NCI-H1417 treated with DMSO at 0.1 percent for 48 hours (cell line): ENCODE measurements around the gene WDR74.
A peak's percentile ranks its signal among the peaks of the same experiment; 100 is the strongest.

ENCODE experiments used
- DNase-seq: peaks from one replicate; lab custom pipeline; 2025; lab: John Stamatoyannopoulos, UW

WDR74 gene

DNA sequence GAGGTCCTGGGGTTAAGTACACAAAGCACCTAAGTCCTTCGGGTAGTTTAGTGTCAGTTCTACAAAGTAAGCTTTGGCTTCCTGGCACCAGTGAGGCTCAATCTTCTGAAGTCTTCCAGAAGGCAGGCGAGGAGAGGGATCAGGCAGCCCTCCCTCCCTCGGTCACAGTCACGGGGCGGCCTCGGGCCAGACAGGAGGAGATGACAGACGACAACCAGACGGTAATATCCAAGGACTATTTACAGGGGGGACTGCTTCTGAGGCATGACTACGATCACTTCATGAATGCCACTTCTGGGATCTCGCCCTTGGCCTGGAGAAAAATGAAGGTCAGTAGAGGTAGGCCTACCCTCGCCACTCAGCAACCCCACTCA is 47.2 kb downstream of the WDR74 start:
- DNase-seq = no peak

DNA sequence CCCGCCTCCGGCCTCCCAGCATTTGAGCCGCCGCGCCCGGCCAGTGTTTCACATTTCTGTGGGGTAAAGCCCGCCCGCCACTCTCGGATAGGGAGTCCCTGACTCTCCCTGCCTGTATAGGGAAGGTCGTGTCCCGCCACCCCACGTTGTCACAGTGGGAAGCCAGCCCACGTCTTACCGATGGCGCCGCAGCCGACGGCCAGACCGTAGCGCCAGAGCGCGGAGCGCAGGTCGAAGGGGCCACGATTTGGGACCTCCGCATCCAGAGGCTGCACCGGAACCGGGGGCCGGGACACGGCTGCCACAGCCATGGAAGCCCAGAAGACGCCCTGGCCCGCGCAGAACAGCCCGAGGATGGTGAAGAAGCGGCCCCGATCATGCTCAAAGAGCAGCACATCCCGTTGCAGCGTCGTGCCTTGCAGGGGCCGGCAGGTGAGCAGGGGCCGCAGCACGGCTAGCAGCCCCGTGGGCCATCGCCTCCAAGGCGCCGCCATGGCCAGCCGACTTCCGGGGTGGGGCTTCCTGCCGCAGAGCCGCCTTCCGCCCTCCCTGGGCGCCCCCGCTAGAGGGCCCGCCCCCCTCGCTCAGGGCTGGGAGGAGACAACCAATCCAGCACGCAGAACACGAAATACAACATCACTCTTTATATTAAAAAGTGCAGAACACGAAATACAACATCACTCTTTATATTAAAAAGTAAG is 47.7 kb downstream of the WDR74 start, which contains the start of gene TMEM223:
Gene TMEM223 (minus strand): TSS at position 506 of the 701 bp plus-strand sequence. CDS start 12 bp downstream, at position 494.
- DNase-seq = peak; percentile 17

GRCh38 chr11:62789576-62789975 is 49.8 kb downstream of the WDR74 start:
- no peak for DNase-seq

DNA sequence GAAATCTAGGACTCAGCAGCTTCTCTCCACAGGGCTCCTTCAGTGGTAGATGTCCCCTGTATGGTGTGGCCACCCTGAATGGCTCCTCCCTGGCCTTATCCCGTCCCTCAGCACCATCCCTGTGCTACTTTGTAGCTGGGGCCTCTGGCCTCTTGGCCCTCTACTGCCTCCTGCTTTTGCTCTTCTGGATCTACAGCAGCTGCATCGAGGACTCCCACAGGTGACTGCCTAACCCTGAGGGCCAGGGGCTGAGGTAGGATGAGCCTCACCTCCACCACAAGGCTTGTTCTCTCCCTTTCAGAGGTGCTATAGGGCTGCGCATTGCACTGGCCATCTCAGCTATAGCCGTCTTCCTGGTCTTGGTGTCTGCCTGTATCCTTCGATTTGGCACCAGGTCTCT is 50.4 kb downstream of the WDR74 start:
- no peak for DNase-seq

GRCh38 chr11:62787005-62787759 is 52.2 kb downstream of the WDR74 start, which contains the start of gene TMEM179B:
TSS of gene TMEM179B (plus strand) at chr11:62787402. CDS start at chr11:62787432, 30 bp downstream.
- peak; percentile 86 for DNase-seq

DNA sequence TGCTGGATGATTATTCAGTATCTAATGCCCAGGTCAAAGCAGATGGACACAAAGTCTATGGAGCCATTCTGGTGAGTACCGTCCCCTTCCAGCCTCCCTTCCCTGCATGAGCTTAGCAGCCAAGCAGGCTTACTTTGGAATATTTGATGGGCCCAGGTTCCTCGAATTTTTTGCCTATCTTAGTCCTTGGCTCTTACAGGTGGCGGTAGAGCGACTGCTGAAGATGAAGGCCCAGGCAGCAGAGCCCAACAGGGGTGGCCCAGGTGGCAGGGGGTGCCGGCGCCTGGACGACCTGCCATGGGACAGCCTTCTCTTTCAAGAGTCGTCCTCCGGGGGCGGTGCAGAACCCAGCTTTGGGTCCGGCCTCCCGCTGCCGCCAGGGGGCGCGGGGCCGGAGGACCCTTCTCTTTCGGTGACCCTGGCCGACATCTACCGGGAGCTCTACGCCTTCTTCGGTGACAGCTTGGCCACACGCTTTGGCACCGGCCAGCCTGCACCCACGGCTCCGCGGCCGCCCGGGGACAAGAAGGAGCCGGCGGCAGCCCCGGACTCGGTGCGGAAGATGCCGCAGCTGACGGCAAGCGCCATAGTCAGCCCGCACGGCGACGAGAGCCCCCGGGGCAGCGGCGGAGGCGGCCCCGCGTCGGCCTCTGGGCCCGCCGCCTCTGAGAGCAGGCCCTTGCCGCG is 52.9 kb downstream of the WDR74 start:
- peak; percentile 26 for DNase-seq
